ENCODE data around the gene NFAM1.

The NFAM1 gene

DNA sequence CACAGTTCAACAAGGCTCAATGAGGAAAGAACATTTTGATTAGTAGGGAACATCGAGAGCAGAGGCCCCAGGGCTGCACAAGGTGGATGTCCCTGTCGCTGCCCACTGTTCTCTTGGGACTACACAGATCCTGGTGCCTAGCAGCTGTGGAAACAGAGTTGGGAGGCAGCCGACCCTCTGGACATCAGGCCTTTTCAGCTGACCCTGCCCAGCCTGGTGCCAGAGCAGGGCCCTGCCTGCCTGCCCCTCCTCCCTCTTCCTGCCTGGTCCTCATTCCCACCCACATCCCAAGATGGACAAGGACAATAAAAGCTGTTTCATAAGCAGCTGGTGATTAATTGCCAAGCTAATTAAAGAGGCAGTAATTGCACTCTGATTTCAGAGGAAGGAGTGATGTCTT is 60.7 kb downstream of the NFAM1 start:
- peaks cover 4% of the 10 kb centered on the region for H3K4me1 ChIP-seq
- no peak overlapping the region for H3K4me2 ChIP-seq (ENCODE audit: low read length)
- no peak overlapping the region for H2AFZ ChIP-seq
- no peak overlapping the region for H3K9ac ChIP-seq
- no peaks in the 10 kb centered on the region for H3K36me3 ChIP-seq (ENCODE audit: control insufficient read depth, insufficient read depth, low read length)
- TF ChIP-seq, protein P1, sequence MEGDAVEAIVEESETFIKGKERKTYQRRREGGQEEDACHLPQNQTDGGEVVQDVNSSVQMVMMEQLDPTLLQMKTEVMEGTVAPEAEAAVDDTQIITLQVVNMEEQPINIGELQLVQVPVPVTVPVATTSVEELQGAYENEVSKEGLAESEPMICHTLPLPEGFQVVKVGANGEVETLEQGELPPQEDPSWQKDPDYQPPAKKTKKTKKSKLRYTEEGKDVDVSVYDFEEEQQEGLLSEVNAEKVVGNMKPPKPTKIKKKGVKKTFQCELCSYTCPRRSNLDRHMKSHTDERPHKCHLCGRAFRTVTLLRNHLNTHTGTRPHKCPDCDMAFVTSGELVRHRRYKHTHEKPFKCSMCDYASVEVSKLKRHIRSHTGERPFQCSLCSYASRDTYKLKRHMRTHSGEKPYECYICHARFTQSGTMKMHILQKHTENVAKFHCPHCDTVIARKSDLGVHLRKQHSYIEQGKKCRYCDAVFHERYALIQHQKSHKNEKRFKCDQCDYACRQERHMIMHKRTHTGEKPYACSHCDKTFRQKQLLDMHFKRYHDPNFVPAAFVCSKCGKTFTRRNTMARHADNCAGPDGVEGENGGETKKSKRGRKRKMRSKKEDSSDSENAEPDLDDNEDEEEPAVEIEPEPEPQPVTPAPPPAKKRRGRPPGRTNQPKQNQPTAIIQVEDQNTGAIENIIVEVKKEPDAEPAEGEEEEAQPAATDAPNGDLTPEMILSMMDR (IDR thresholded peaks at IDR 0.05) = no peak
- no peaks in the 10 kb centered on the region for H3K27me3 ChIP-seq (ENCODE audit: control insufficient read depth, insufficient read depth, low read length)
- H3K79me2 ChIP-seq = no peaks in the 10 kb centered on the region
- H3K27ac ChIP-seq = no peak overlapping the region
- no peak overlapping the region for H3K4me3 ChIP-seq (ENCODE audit: low read depth, low read length)
- no peaks in the 10 kb centered on the region for H3K9me3 ChIP-seq (ENCODE audit: control insufficient read depth, low read length)

- H3K4me1 ChIP-seq = peaks cover 4% of the 10 kb centered on the region
- TF ChIP-seq, protein P1 (IDR thresholded peaks at IDR 0.05) = no peak
These were observed 61.1 kb downstream of the NFAM1 start for GRCh38 chr22:42371099-42371498.

GRCh38 chr22:42369250-42370041 is 62.8 kb downstream of the NFAM1 start:
- peak overlapping the region; percentile 74 for H3K4me3 ChIP-seq (ENCODE audit: low read depth, low read length)
- H3K36me3 ChIP-seq (ENCODE audit: control insufficient read depth, insufficient read depth, low read length) = no peaks in the 10 kb centered on the region
- peak overlapping the region; percentile 96 for H3K4me2 ChIP-seq (ENCODE audit: low read length)
- TF ChIP-seq, protein P1 (IDR thresholded peaks at IDR 0.05) = no peak
- peak overlapping the region; percentile 90 for H2AFZ ChIP-seq
- no peaks in the 10 kb centered on the region for H3K79me2 ChIP-seq
- H3K9ac ChIP-seq = no peak overlapping the region
- no peaks in the 10 kb centered on the region for H3K27me3 ChIP-seq (ENCODE audit: control insufficient read depth, insufficient read depth, low read length)
- peak overlapping the region; percentile 19 for H3K27ac ChIP-seq
- peaks cover 4% of the 10 kb centered on the region for H3K4me1 ChIP-seq
- no peaks in the 10 kb centered on the region for H3K9me3 ChIP-seq (ENCODE audit: control insufficient read depth, low read length)

More at GRCh38 chr22:42371099-42371498, 61.1 kb downstream of the NFAM1 start:
- H2AFZ ChIP-seq = no peak overlapping the region
- H3K27ac ChIP-seq = no peak overlapping the region
- H3K9ac ChIP-seq = no peak overlapping the region
- no peaks in the 10 kb centered on the region for H3K9me3 ChIP-seq (ENCODE audit: control insufficient read depth, low read length)
- no peak overlapping the region for H3K4me2 ChIP-seq (ENCODE audit: low read length)
- H3K79me2 ChIP-seq = no peaks in the 10 kb centered on the region
- no peaks in the 10 kb centered on the region for H3K36me3 ChIP-seq (ENCODE audit: control insufficient read depth, insufficient read depth, low read length)
- no peaks in the 10 kb centered on the region for H3K27me3 ChIP-seq (ENCODE audit: control insufficient read depth, insufficient read depth, low read length)
- H3K4me3 ChIP-seq (ENCODE audit: low read depth, low read length) = no peak overlapping the region

GRCh38 chr22:42368379-42369249 is 63.6 kb downstream of the NFAM1 start:
- H3K4me1 ChIP-seq = peaks cover 4% of the 10 kb centered on the region
- H3K27me3 ChIP-seq (ENCODE audit: control insufficient read depth, insufficient read depth, low read length) = no peaks in the 10 kb centered on the region
- H3K4me2 ChIP-seq (ENCODE audit: low read length) = peak overlapping the region; percentile 84
- H3K27ac ChIP-seq = no peak overlapping the region
- no peak overlapping the region for H3K9ac ChIP-seq
- H2AFZ ChIP-seq = peak overlapping the region; percentile 77
- no peaks in the 10 kb centered on the region for H3K36me3 ChIP-seq (ENCODE audit: control insufficient read depth, insufficient read depth, low read length)
- no peaks in the 10 kb centered on the region for H3K9me3 ChIP-seq (ENCODE audit: control insufficient read depth, low read length)
- H3K79me2 ChIP-seq = no peaks in the 10 kb centered on the region
- TF ChIP-seq, protein P1 (IDR thresholded peaks at IDR 0.05) = no peak
- peak overlapping the region; percentile 53 for H3K4me3 ChIP-seq (ENCODE audit: low read depth, low read length)
